Effector memory CD4-positive, alpha-beta T cell (primary cell): ENCODE data around the gene CTNNA2.

ENCODE experiments used
- DNase-seq, 3 donors: peaks; one replicate each; pipeline ENCODE4 v3.0.0-alpha.2; 2020
- H3K27ac ChIP-seq: 2 replicates; pipeline ENCODE4 v1.7.0; 2013; ENCODE audit warnings: mild to moderate bottlenecking, low read length, moderate library complexity; ENCODE audit not compliant: insufficient read depth, poor library complexity, severe bottlenecking
- H3K27me3 ChIP-seq: replicated peaks from 2 replicates; pipeline ENCODE4 v1.7.0; 2013; ENCODE audit warnings: mild to moderate bottlenecking, low read length; ENCODE audit not compliant: insufficient read depth, control insufficient read depth, poor library complexity, severe bottlenecking
- H3K36me3 ChIP-seq: 2 replicates; pipeline ENCODE4 v1.7.0; 2013; ENCODE audit warnings: mild to moderate bottlenecking, low read length, moderate library complexity; ENCODE audit not compliant: control insufficient read depth, insufficient read depth
- H3K4me1 ChIP-seq: 2 replicates; pipeline ENCODE4 v1.7.0; 2013; ENCODE audit warnings: low read length, mild to moderate bottlenecking; ENCODE audit not compliant: control insufficient read depth, insufficient read depth, poor library complexity, severe bottlenecking
- H3K4me3 ChIP-seq: 2 replicates; pipeline ENCODE4 v1.7.0; 2013; ENCODE audit warnings: low read length, low read depth, mild to moderate bottlenecking; ENCODE audit not compliant: insufficient read depth, poor library complexity, severe bottlenecking
- H3K9me3 ChIP-seq: 2 replicates; pipeline ENCODE4 v1.7.0; 2013; ENCODE audit warnings: mild to moderate bottlenecking, low read length, moderate library complexity; ENCODE audit not compliant: control insufficient read depth

The CTNNA2 gene

DNA sequence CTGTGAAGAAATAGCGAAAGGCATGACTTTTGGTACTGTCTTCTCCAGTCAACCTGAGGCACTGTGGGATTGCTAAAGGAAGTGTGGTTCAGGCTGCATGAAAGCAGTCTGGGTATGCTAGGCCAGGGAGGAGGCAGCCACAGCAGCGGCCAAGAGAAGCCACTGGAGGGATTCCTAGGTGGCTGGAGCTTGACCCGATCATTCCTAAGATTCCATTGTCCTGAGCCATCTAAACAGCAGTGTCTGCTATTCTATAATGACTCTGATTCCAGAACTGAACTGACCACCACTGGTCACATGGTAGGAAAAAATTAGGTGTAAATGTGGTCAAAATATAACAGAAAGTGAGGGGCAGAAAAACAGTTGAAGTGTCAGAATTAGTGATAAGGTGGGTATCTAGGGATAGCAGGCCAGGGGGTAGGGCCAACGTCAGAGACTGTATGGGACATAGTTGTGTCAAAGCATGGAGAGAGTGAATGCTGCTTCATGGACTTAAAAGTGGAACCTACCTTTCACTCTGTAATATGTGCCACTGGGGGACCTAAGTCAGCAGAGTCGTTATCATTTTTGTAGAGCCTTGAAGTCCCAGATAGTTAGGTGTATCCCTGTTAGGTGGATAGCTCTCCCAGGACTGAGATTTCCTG, 204.6 kb downstream of the CTNNA2 start:
- H3K36me3 ChIP-seq = no peaks in the 10 kb centered on the region
- no peak for DNase-seq
- no peak overlapping the region for H3K4me3 ChIP-seq
- no peaks in the 10 kb centered on the region for H3K27me3 ChIP-seq
- H3K27ac ChIP-seq = no peak overlapping the region
- H3K4me1 ChIP-seq = no peaks in the 10 kb centered on the region
- H3K9me3 ChIP-seq = no peaks in the 10 kb centered on the region

DNA sequence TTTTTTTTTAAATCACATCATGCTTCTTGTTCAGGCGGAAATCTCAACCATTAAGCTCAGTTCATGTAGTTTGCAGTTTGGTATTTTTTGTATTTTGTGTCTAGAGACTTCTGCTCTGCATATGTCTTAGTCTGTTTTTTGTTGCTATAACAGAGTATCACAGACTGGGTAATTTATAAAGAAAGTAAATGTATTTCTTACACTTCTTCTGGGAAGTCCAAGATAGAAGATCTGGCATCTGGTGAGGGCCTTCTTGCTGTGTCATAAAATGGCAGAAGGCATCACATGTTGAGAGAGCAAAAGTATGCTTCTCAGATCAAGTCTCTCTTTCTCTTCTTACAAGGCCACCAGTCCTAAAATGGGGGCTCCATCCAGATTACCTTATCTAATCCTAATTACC, 208.2 kb downstream of the CTNNA2 start:
- Histone ChIP-seq H3K4me3 (no peak overlapping the region), H3K27me3 (no peaks in the 10 kb centered on the region), H3K27ac (no peak overlapping the region), H3K36me3 (no peaks in the 10 kb centered on the region), H3K9me3 (no peaks in the 10 kb centered on the region), H3K4me1 (no peaks in the 10 kb centered on the region)
- no peak for DNase-seq

DNA sequence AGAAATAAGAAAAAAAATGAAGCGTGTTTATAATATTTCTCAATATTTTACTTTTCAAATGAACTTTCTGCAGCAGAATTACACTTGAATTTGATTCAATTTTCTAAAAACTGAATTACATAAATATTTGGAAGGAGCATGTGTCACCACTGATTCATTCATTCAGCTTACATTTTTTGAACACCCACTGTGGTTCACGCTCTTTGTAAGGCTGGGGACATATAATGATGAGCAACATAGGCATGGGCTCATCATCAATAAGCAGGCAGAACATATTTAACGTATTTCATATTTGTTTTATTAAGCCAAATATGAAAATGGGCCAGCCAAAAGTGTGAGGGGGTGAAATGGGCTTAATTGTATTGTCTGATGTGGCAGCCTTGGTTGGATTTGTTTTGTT, 209.1 kb downstream of the CTNNA2 start:
- no peak overlapping the region for H3K27ac ChIP-seq
- H3K4me3 ChIP-seq = no peak overlapping the region
- no peaks in the 10 kb centered on the region for H3K4me1 ChIP-seq
- no peak for DNase-seq
- no peaks in the 10 kb centered on the region for H3K36me3 ChIP-seq
- H3K9me3 ChIP-seq = no peaks in the 10 kb centered on the region
- H3K27me3 ChIP-seq = no peaks in the 10 kb centered on the region

DNA sequence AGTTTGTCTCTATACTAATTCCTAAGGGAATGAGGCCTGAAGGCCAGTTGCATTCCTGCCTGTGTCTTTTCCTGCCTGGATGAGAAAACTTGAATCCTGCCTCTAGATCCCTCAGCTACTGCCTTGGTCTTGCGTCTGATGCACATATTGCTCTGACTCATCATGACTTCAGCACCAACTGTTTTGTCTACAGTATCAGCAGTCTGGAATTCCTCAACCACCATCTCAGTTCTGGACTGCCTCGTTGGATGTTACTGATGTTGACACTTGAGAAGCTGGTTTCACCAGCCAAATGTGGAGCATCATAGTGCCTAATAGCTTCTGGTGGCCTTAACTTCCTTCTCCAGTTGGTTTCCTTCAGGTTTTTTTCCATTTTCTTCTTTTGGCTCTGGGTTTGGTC, 211.0 kb downstream of the CTNNA2 start:
- DNase-seq = no peak
- H3K27me3 ChIP-seq = no peaks in the 10 kb centered on the region
- H3K36me3 ChIP-seq = no peaks in the 10 kb centered on the region
- H3K27ac ChIP-seq = no peak overlapping the region
- no peaks in the 10 kb centered on the region for H3K9me3 ChIP-seq
- no peaks in the 10 kb centered on the region for H3K4me1 ChIP-seq
- no peak overlapping the region for H3K4me3 ChIP-seq

DNA sequence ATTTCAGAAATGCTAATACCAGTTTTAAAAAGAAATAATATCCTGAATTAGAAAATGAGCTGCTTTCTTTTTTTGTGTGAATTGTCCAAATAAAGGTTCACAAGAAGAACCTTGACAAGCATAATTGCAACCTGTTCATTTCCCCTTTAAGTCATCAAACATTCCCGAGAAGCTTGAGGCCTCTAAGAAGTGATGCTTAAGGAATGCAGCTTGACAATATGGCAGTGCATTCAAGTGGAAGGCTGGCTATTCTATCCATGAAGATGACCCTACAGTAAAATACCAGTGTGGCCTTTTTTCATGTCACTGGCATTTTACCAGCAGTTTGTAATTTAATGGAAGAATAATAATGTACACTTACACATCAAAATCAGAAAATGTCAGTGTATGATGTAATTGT, 216.7 kb downstream of the CTNNA2 start:
- DNase-seq = no peak
- no peaks in the 10 kb centered on the region for H3K27me3 ChIP-seq
- no peaks in the 10 kb centered on the region for H3K4me1 ChIP-seq
- no peak overlapping the region for H3K4me3 ChIP-seq
- H3K27ac ChIP-seq = no peak overlapping the region
- no peaks in the 10 kb centered on the region for H3K9me3 ChIP-seq
- H3K36me3 ChIP-seq = no peaks in the 10 kb centered on the region

GRCh38 chr2:79734518-79734917, 221.7 kb downstream of the CTNNA2 start:
- no peak overlapping the region for H3K27ac ChIP-seq
- no peaks in the 10 kb centered on the region for H3K4me1 ChIP-seq
- DNase-seq = no peak
- H3K4me3 ChIP-seq = no peak overlapping the region
- H3K36me3 ChIP-seq = no peaks in the 10 kb centered on the region
- no peaks in the 10 kb centered on the region for H3K9me3 ChIP-seq
- no peaks in the 10 kb centered on the region for H3K27me3 ChIP-seq

GRCh38 chr2:79740879-79741443, 228.1 kb downstream of the CTNNA2 start:
- Histone ChIP-seq H3K27ac (no peak overlapping the region), H3K4me3 (no peak overlapping the region), H3K36me3 (no peaks in the 10 kb centered on the region), H3K27me3 (no peaks in the 10 kb centered on the region), H3K9me3 (no peaks in the 10 kb centered on the region), H3K4me1 (no peaks in the 10 kb centered on the region)
- no peak for DNase-seq

DNA sequence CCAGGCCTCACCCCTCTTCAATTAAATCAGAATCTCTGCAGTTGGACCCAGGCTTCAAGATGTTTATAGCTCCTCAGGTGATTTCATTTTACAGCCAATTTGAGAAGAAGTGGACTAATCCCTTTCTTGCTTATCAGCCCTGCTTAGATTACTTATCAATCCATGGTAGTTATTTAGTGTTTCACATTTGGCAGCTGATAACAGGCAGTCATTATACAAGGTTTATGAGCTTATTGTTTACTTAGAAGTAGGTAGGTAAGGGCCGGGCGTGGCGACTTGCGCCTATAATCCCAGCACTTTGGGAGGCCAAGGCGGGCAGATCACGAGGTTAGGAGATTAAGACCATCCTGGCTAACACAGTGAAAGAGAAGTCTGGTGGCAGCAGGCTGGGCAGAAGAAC, 237.5 kb downstream of the CTNNA2 start:
- Histone ChIP-seq H3K27ac (no peak overlapping the region), H3K27me3 (no peaks in the 10 kb centered on the region), H3K36me3 (no peaks in the 10 kb centered on the region), H3K4me1 (no peaks in the 10 kb centered on the region), H3K9me3 (no peaks in the 10 kb centered on the region), H3K4me3 (no peak overlapping the region)
- DNase-seq = no peak

- no peak for DNase-seq
- Histone ChIP-seq H3K4me1 (no peaks in the 10 kb centered on the region), H3K4me3 (no peak overlapping the region), H3K27me3 (no peaks in the 10 kb centered on the region), H3K36me3 (no peaks in the 10 kb centered on the region), H3K9me3 (no peaks in the 10 kb centered on the region), H3K27ac (no peak overlapping the region)
Measured at GRCh38 chr2:79757526-79757925, 244.7 kb downstream of the CTNNA2 start.

DNA sequence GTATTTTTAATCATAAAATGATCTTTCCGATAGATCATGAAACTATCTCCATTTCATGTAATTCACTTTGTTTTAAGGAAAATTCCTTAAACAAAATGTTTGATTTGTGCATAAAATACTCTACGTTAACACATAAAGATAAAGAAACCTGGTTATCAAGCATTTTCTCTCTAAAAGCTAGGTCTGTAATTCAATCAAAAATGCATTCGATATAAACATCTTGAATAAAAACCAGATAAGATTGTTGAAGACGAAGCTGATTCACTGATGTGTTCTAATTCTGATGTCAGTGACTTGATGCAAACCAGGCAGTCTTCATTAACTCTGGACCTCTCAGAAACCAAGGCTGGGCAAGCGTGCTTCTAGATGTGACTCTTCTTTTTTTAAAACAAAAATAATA, 245.2 kb downstream of the CTNNA2 start:
- no peaks in the 10 kb centered on the region for H3K9me3 ChIP-seq
- DNase-seq = no peak
- H3K4me1 ChIP-seq = no peaks in the 10 kb centered on the region
- no peak overlapping the region for H3K27ac ChIP-seq
- no peaks in the 10 kb centered on the region for H3K27me3 ChIP-seq
- no peak overlapping the region for H3K4me3 ChIP-seq
- no peaks in the 10 kb centered on the region for H3K36me3 ChIP-seq
